ENCODE data around the gene AFDN. TPM values are rescaled to one million over a fixed set of nuclear protein-coding genes. Genes with fewer than 3 reads are reported as not detected.

Gene AFDN
- total RNA-seq, 2 donors from 2014 or later, result 214 to 239 TPM

DNA sequence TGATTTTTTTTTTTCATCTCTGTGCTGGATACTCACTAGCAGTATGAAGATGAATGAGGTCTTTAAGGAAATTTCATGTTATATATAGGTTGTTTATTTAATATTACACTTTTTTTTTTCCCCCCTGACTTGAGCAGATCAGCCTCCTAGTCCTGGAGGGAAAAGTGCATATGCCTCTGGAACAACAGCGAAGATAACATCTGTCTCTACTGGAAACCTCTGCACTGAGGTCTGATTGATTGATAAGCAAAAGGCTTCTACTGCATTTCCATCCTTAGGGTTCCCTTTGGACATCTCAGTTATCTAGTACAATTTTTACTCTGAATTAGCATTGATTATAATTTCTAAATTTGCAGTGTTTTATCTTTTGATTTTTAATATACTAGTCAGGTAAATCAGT, 121.0 kb downstream of the AFDN start:
- no peak overlapping the region for H3K9ac ChIP-seq (ENCODE audit: extremely low read depth, low read length, poor library complexity, severe bottlenecking)
- H3K4me1 Mint-ChIP-seq, result no peaks in the 10 kb centered on the region
- H3K27ac Mint-ChIP-seq, result no peak overlapping the region
- no peak overlapping the region for H3K4me3 ChIP-seq (ENCODE audit: low read length)
- H3K9me3 ChIP-seq (ENCODE audit: control insufficient read depth, low read length), result no peaks in the 10 kb centered on the region
- H3K36me3 Mint-ChIP-seq (ENCODE audit: low read depth), result peaks cover 78% of the 10 kb centered on the region
- 97% methylated on average over 1 of the region's 1 CpG; no CpG with 5 or more reads in 1 of the 2 experiments for whole genome bisulfite sequencing, 2 experiments (ENCODE audit: insufficient coverage in 1 of 2, insufficient read length in 1 of 2)
- H3K27me3 ChIP-seq (ENCODE audit: control insufficient read depth, insufficient read depth, low read length, poor library complexity, severe bottlenecking), result no peaks in the 10 kb centered on the region
- H3K4me1 ChIP-seq (ENCODE audit: control insufficient read depth, insufficient read depth, low read length), result no peaks in the 10 kb centered on the region
- peaks cover 95% of the 10 kb centered on the region for H3K36me3 ChIP-seq (ENCODE audit: control insufficient read depth, insufficient read depth, low read length)
- H3K4me3 Mint-ChIP-seq, result no peak overlapping the region
- H3K27me3 Mint-ChIP-seq (ENCODE audit: insufficient read depth), result no peaks in the 10 kb centered on the region
- DNase-seq, result no peak
- no peak overlapping the region for H3K27ac ChIP-seq (ENCODE audit: low read depth, low read length)
- TF ChIP-seq, protein P1, sequence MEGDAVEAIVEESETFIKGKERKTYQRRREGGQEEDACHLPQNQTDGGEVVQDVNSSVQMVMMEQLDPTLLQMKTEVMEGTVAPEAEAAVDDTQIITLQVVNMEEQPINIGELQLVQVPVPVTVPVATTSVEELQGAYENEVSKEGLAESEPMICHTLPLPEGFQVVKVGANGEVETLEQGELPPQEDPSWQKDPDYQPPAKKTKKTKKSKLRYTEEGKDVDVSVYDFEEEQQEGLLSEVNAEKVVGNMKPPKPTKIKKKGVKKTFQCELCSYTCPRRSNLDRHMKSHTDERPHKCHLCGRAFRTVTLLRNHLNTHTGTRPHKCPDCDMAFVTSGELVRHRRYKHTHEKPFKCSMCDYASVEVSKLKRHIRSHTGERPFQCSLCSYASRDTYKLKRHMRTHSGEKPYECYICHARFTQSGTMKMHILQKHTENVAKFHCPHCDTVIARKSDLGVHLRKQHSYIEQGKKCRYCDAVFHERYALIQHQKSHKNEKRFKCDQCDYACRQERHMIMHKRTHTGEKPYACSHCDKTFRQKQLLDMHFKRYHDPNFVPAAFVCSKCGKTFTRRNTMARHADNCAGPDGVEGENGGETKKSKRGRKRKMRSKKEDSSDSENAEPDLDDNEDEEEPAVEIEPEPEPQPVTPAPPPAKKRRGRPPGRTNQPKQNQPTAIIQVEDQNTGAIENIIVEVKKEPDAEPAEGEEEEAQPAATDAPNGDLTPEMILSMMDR (conservative IDR thresholded peaks at IDR 0.05), result no peak
- H3K9me3 Mint-ChIP-seq, result no peaks in the 10 kb centered on the region

DNA sequence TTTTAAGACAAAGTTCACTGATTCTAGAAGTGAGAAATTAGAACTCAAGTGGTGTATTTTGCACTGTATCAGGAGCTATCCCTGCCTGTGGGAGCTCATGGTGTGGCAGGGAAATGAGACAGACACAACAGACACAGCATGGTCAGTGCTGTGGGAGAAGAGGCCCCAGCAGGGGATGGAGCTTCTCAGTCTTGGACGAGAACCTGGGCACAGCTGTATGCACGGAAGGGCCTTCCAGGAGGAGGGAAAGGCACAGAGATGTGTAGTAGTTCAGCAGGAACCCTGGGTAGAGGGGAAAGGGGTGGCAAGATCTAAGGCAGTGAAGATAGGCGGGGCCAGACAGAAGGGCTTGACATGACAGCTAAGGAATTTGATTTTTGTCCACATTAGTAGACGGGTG, 122.0 kb downstream of the AFDN start:
- Histone ChIP-seq H3K27me3 (ENCODE audit: control insufficient read depth, insufficient read depth, low read length, poor library complexity, severe bottlenecking) (no peaks in the 10 kb centered on the region), H3K36me3 (ENCODE audit: control insufficient read depth, insufficient read depth, low read length) (peaks cover 95% of the 10 kb centered on the region), H3K27ac (ENCODE audit: low read depth, low read length) (no peak overlapping the region), H3K4me1 (ENCODE audit: control insufficient read depth, insufficient read depth, low read length) (no peaks in the 10 kb centered on the region), H3K9me3 (ENCODE audit: control insufficient read depth, low read length) (no peaks in the 10 kb centered on the region), H3K9ac (ENCODE audit: extremely low read depth, low read length, poor library complexity, severe bottlenecking) (no peak overlapping the region), H3K4me3 (ENCODE audit: low read length) (no peak overlapping the region)
- no peak overlapping the region for H3K27ac Mint-ChIP-seq
- H3K36me3 Mint-ChIP-seq (ENCODE audit: low read depth), result peaks cover 72% of the 10 kb centered on the region
- no peak overlapping the region for H3K4me3 Mint-ChIP-seq
- no peaks in the 10 kb centered on the region for H3K27me3 Mint-ChIP-seq (ENCODE audit: insufficient read depth)
- TF ChIP-seq, protein P1 (conservative IDR thresholded peaks at IDR 0.05), result no peak
- no peak for DNase-seq
- WGBS, 2 experiments (ENCODE audit: insufficient coverage in 1 of 2, insufficient read length in 1 of 2), result 91 to 95% methylated on average over 4 of the region's 4 CpGs
- no peaks in the 10 kb centered on the region for H3K9me3 Mint-ChIP-seq
- H3K4me1 Mint-ChIP-seq, result no peaks in the 10 kb centered on the region

DNA sequence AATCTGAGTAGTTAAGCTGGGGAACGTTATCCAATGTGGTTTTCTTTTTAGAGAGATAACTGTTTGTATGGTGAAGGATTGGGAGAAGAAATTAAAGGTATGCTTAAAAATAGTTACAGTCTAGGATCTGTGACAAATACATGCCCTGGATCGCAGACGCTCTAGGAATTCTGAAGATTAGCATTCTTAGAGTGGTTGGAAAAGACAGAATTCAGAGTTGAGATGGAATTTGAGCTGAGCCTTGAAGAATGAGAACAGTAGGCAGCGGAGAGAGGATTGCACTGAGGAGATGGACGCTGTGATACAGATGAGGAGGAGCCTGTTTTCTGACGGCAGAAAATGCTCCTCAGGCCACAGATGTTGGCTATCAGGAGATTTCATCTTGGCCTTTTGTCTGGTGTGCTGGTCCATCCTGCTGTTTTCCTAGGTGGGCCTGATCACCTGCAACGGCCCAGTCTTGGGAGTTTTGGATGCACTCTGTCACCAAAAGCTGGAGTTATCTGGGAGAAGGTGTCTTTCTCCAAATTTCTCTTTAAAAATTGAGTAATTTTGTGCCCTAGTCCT, 122.5 kb downstream of the AFDN start:
- Mint-ChIP-seq H3K9me3 (no peaks in the 10 kb centered on the region), H3K4me1 (no peaks in the 10 kb centered on the region), H3K27ac (no peak overlapping the region), H3K4me3 (no peak overlapping the region), H3K27me3 (ENCODE audit: insufficient read depth) (no peaks in the 10 kb centered on the region), H3K36me3 (ENCODE audit: low read depth) (peaks cover 67% of the 10 kb centered on the region)
- TF ChIP-seq, protein P1 (conservative IDR thresholded peaks at IDR 0.05), result no peak
- Histone ChIP-seq H3K9me3 (ENCODE audit: control insufficient read depth, low read length) (no peaks in the 10 kb centered on the region), H3K4me3 (ENCODE audit: low read length) (no peak overlapping the region), H3K27ac (ENCODE audit: low read depth, low read length) (no peak overlapping the region), H3K36me3 (ENCODE audit: control insufficient read depth, insufficient read depth, low read length) (peaks cover 95% of the 10 kb centered on the region), H3K27me3 (ENCODE audit: control insufficient read depth, insufficient read depth, low read length, poor library complexity, severe bottlenecking) (no peaks in the 10 kb centered on the region), H3K9ac (ENCODE audit: extremely low read depth, low read length, poor library complexity, severe bottlenecking) (no peak overlapping the region), H3K4me1 (ENCODE audit: control insufficient read depth, insufficient read depth, low read length) (no peaks in the 10 kb centered on the region)
- 94 to 97% methylated on average over 6 to 7 of the region's 7 CpGs for WGBS, 2 experiments (ENCODE audit: insufficient coverage in 1 of 2, insufficient read length in 1 of 2)
- DNase-seq, result no peak

All from endodermal cell (in vitro differentiated cells).